NCI-H146 treated with DMSO at 0.1 percent for 48 hours (cell line): ENCODE measurements around the gene HKDC1.
"Not testable (repeated sequence)": the region's sequence is repeated elsewhere in the genome, so short reads cannot be mapped to it uniquely, and the experiment has no call there.

Experiments
- DNase-seq: peaks from one replicate; lab custom pipeline; 2025; ENCODE audit not compliant: unreplicated experiment; lab: John Stamatoyannopoulos, UW

Gene HKDC1, protein sequence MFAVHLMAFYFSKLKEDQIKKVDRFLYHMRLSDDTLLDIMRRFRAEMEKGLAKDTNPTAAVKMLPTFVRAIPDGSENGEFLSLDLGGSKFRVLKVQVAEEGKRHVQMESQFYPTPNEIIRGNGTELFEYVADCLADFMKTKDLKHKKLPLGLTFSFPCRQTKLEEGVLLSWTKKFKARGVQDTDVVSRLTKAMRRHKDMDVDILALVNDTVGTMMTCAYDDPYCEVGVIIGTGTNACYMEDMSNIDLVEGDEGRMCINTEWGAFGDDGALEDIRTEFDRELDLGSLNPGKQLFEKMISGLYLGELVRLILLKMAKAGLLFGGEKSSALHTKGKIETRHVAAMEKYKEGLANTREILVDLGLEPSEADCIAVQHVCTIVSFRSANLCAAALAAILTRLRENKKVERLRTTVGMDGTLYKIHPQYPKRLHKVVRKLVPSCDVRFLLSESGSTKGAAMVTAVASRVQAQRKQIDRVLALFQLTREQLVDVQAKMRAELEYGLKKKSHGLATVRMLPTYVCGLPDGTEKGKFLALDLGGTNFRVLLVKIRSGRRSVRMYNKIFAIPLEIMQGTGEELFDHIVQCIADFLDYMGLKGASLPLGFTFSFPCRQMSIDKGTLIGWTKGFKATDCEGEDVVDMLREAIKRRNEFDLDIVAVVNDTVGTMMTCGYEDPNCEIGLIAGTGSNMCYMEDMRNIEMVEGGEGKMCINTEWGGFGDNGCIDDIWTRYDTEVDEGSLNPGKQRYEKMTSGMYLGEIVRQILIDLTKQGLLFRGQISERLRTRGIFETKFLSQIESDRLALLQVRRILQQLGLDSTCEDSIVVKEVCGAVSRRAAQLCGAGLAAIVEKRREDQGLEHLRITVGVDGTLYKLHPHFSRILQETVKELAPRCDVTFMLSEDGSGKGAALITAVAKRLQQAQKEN

DNA sequence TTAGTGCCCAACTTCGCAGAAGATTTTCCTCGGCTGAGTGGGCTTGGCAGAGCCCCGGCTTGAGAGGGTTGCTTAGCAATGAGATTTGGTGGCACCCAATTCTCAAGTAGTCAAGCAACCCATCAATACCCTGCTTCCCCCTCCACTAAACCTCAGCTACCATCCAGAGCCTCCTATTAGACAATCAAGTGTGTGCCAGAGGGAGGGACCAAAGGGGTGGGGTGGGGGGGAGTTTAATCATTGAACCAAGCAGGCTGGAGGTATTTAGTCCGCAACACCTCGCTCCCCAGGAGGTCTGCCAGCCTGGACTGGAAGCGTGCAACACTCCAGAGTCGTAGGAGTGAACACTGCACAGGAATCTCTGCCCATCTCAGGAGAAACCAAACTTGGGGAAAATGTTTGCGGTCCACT lies at the start of gene HKDC1:
Gene HKDC1, plus strand, starts transcription at position 292 of the 411 bp plus-strand sequence. Its CDS starts 104 bp downstream, at position 396.
- DNase-seq, result no peak

DNA sequence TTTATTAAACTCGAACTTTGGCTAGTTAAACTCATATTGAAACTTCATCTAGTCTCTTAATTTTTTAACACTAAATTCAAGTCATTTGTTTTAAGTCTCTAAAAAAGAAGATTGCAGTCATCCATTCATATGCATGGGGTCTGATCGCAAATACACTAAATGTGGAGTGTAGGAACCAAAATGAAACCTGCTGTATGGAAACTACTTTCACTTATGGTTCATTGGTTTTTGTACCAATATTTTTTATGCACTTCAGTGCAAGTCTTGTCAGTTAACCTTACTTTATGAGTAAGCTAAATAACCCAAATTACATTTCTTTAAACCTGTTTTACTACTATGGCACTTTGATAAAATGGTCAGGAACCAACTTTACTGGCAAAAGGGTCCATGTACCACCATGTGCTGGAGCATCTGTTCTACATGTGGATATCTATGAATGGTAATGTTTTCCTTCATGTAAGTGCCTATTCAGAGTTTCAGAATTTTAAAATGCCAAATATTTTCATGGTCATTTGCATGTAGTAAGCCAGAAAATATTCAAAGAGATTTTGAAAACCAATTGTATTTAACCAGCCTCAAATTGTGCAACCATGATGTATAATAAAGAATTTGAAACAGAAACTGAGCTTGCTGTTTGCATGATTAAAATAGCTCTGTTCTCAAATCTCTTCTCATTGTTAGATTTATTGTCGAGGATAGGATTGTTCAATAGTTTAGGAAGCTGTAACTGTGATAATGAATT lies 47.7 kb upstream of the HKDC1 start:
- no peak for DNase-seq

DNA sequence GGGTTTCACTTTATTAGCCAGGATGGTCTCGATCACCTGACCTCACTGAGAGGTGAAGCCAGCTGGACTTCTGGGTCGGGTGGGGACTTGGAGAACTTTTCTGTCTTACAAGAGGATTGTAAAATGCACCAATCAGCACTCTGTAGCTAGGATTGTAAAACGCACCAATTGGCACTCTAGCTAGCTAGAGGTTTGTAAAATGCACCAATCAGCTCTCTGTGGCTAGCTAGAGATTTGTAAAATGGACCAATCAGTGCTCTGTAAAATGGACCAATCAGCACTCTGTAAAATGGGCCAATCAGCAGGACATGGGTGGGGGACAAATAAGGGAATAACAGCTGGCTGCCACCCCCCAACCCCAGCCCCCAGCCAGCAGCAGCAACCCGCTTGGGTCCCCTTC lies 44.8 kb upstream of the HKDC1 start:
- not testable (repeated sequence) for DNase-seq

DNA sequence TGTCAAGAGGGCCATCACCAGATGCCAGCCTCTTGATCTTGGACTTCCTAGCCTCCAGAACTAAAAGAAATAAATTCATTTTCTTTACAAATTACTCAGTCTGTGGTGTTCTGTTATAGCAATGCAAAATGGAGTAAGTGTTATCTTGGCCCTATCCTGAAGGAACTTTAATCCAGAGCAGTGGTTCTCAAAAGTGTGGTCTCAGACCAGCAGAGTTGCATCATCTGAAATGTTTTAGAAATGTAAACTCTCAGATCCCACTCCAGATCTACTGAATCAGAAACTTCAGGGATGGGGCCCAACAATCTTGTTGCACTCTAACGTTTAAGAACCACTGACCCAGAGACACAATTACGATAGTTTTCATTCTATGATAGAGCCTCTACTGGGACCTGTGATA lies 43.3 kb upstream of the HKDC1 start:
- DNase-seq, result no peak

DNA sequence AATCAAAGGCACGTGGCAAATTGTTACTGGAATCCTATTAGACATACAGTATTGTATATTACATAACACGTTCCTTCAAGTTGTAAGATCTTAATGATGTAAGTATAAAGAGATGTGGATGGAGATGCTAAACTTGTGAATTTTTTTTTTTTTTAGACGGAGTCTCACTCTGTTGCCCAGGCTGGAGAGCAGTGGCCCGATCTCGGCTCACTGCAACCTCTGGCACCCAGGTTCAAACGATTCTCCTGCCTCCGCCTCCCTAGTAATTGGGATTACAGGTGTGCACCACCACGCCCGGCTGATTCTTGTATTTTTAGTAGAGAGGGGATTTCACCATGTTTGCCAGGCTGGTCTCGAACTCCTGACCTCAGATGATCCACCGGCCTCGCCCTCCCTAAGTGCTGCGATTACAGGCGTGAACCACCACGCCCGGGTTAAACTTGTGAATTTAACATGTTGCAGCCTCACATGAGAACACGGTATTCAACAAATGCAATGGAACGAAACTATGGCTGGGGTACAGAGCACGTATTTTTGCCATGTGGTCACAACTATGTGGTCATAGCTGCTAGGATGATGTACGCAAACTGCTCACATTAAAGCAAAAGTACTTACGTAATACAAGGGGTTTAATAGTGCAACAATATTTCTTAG lies 40.9 kb upstream of the HKDC1 start:
- DNase-seq, result no peak

DNA sequence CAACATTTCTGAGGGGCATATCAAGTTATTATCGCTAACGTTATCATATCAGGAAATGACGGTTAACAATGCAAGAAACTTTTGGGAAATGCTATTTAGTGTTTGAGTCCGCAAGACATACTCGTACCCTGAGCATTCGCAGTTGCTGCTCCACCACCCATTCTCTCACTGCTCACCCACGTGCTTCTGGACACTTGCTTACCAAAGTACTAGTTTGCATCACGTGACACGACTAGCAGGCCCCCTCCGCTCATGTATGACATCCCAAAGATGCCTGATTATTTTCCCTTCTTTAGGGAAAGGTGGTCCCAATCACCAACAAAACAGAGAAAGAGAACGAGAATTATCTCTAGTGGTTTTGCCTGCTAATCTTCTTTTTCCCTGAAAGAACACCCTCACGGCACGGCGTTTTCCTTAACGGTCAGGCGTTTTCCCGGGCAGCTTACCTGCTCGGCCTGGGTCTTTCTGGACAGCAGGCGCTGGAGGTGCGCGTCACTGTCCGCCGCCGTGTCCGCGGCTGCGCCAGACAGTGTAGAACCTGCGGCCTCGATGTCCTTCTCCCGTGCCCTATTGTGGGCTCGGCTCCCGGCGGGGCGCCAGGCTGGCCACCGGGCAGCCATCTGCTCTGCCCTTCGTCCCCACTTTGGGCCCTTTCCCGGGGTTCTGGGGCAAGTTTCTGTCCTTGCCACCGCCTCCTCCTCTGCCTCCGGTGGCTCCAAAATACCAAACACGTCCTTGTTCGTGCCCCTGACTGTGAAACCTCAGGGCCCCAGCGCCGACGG lies 40.2 kb upstream of the HKDC1 start, which contains the start of gene SUPV3L1:
Gene SUPV3L1, plus strand, starts transcription at position 492 of the 782 bp plus-strand sequence. Its CDS starts 58 bp downstream, at position 550.
- peak; percentile 97 for DNase-seq

DNA sequence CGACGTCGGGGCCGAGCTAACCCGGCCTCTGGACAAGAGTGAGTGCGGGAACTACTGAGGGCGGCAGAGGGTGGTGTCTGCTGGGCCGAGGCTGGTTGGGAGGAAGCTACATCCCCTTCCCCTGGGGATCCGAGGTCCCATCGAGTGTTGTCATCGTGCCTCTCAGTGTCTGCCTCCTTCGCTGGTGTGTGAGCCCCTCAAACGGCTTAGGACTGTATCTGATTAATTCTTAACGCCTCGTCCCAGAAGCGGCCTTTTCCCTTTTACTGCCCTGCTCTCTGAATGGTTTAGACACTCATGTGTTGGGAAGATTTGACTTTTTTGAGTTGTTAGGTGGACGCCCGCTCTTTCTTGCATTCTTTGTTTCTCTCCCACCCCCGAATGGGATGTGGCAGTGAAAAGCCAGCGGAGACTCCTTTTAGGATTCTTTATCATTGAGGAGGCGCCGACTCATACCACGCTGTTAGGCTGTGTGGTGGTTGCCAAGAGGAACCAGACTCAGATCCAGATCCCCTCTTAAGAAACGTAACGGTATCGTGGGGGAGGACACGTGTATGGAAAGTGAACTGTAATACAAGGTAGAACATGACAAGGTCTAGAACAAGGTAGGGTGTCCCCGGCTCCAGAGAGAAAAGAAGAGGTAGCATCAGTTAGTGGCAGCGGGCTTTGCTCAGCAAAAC lies 39.5 kb upstream of the HKDC1 start:
- DNase-seq, result no peak

DNA sequence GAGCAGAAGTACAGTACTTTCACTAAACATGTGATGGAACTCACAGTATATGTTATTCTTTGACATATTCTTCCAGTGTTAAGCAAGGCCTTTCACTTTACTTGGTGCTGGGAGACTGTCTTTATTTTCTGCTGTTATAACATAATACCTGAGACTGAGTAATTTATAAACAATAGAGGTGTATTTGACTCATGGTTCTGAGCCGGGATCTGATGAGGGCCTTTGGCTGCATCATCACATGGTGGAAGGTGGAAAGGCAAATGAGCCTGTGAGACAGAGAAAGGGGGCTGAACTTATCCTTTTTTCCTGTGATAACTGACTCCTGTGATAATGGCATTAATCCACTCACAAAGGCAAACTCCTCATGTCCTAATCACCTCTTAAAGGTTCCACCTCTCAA lies 38.7 kb upstream of the HKDC1 start:
- DNase-seq, result no peak

DNA sequence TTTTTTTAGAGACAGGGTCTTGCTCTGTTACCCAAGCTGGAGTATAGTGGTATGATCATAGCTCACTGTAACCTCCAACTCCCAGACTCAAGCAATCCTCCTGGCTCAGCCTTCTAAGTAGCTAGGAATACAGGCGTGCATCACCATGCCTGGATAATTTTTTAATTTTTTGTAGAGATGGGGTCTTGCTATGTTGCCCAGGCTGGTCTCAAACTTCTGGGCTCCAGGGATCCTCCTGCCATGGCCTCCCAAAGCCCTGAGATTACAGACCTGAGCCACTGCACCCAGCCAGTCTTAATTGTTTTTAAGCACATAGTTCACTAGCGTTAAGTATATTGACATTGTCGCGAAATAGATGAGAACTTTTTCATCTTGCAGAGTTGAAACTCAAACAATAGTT lies 38.1 kb upstream of the HKDC1 start:
- no peak for DNase-seq

DNA sequence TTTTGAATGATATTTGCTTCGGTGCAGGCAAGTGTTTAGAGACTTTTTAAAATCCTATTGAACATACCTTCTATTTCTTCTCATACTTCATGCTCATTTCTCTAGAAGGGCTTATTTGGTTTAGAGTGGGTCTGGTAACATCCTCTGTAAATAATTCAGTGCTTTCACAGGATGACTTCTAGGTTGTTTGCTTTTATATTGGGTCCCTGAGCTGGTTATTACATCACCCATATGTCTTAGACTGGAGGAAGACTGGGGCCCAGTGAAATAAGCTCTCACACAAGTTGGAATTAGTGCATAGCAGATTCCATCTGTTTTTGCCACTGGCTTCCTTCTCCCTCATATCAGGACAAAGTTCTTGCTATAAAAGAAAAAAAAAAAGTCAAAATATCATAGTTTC lies 33.6 kb upstream of the HKDC1 start:
- no peak for DNase-seq

DNA sequence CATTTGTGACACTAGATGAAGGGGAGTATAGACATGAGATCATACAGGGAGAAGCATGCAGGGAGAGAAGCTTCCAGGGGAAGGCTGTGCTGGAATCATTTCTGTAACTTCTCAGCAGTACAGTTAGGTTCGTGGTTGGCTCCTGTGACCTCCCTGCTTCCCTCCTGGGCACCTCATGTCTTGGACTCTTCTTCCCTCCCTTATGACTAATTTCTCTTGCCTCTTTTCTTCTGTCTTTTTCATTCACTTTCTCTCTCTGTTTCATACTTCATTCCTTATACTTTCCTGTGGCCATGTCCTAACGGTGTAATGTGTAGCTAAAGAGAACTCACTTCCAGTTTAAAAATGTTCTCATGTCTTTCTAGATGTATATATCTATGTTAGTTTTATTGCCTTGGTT lies 19.1 kb upstream of the HKDC1 start:
- DNase-seq, result no peak

DNA sequence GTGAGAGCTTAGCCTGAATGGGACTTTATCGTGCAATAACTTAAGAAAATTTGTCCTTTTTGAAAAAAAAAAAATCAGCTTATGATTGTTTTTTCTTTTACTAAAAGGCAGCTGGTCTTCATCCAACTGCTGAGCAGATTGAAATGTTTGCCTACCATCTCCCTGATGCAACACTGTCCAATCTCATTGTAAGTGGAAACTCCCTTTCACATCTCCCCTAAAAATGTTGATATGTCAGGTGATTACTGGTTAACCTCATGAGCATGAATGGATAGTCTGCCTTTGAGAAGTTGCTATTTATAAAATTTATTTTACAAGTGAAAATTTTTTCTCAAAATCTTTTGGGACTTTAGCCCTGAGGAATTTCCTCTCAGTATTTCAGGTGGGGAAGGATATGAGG lies 17.8 kb upstream of the HKDC1 start:
- no peak for DNase-seq

DNA sequence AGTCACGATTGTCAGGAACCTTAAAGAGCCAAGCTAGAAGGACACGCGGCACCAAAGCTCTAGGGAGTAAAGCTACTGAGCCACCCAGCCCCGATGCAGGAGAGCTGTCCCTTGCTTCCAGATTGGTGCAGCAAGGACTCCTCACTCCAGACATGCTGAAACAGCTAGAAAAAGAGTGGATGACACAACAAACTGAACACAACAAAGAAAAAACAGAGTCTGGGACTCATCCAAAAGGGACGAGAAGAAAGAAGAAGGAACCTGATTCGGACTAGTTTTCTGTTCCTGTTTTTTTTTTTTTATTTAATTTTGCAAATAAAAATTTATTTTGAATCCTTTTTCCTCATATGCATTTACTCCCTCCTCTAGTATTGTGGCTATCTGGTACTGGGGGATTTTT lies 11.4 kb upstream of the HKDC1 start:
- no peak for DNase-seq

DNA sequence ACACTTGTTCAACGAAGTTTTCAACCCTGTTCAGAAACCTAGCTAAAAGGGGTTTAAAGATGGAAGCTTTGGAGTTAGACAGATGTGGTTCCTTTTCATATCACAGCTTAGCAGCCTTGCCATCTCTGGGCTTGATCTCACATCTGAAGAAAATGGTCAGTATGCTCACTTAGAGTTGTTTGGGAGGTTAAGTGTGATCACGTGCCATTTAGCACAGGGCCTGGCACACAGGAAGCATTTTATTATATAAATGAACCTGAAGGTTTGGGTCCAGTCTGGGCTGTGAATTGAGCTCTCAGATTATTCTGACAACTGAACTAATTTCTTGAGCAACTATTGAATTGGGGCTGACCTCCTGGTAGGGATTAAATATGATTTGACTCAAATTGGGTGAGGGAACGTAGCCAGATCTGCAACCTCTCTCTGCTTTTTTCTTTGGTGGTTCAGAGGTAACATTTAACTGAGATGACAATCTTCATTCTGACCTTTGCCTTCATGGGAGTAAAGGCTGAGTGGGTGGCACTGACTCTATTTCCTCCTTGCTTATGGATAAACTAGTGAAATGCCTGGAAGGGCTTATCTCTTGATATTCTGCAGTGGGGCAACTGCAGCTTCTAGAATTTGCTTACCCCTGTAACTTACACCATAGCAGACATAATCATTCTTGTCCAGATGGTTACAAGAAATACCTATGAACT lies 10.2 kb upstream of the HKDC1 start:
- DNase-seq, result no peak

DNA sequence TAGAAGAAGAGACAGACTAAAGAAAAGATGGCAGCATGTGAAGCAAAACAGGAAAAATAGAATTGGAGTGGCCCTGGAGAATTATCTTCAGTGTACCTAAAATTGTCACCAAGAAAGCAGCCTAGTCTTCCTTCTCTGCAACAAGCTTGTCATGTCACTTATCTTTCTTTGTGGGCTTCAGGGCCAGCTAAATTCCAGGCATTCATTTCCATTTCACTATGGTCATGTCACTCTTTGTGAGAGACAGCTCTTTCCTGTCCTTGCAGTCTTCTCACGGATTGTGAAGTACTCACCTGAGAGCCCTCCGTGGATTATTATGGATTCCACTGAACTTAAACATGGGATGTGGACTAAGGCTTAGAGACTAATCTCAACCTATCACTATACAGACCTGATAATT lies 9.0 kb upstream of the HKDC1 start:
- no peak for DNase-seq

DNA sequence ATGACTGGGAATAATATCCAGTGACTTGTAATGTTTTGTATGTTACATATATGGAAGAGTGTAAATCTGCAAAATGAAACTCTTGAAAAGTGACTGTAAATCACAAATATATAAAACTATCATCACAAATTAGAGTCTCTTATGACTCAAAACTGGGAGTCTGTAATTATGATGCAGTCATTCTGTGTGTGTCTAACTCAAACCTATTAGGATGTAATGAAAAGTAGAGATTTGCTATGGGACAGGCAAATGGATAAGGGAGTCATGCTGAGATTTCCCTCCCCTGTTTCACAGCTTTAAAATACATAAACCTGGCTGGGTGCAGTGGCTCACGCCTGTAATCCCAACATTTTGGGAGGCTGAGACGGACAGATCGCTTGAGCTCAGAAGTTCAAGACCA lies 8.6 kb upstream of the HKDC1 start:
- DNase-seq, result no peak

DNA sequence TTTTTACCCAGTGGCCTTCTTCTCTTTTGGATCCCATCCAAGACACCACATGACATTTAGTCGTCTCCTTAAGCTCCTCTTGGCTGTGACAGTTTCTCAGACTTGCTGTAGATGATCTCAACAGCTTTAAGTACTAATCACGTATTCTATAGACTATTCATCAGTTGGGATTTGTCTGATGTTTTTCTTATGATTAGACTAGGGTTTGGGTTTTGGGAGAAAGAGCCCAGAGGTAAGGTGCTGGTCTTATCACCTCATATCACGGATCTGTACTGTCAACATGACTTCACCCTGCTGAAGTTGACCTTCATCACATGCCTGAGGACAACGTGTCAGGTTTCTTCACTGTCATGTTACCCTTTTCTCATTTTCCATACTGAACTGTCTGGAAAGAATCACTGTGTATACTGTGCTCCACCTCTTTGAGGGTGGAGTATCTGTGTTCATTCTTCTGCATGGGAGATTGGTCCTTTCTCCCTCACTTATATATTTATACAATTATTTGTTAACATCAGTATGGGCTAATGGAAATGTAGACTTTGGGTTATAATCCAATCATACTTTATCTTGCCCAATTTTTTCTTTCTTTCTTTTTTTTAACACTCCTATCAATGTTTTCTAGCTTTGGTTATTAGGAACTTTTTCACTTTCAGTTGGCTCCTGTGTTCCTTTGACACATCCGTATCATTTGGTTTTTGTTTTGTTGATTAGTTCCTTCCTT lies 6.4 kb upstream of the HKDC1 start:
- DNase-seq, result no peak

DNA sequence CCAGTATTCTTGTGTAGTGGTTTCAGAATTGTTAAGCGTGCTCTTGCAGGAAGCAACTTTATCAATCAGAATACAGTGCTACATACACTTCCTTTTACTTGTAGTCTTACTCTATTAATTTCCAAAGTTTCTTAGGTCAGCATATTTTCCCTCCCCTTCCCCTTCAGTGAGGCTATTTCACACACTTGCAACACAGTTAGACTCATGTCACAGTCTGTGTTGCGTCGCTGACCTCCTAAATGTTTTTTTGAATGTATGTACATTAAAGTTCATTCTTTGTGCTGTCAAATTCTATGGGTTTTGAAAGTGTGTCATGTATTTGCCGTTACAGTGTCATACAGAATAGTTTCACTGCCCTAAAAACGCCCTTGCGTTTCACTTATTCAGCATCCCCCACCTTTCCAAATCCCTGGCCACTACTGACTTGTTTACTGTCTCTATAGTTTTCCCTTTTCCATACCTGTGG lies 5.4 kb upstream of the HKDC1 start:
- no peak for DNase-seq
